ENCODE data around the gene DGKI.

Gene DGKI

DNA sequence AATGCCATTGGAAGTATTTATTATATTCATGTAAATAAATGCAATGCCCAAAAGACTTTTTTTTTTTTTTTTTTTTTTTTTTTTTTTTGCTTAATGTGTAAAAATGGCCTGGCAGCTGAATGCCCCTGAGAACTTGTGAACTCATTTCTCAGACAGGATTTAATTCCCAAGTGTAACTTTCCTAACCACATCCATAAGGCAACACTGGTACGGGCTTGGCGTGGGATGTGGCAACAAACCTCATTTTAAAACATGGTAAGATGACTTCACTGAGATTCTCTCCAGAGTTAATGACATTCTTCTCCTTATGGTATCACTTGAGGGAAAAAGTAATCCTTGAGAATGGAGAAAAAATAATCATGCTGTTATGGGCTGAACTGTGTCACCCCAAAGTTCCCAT, 150.4 kb downstream of the DGKI start:
- DNase-seq (ENCODE audit: low read depth in 2 of 2): peak; percentile 19 to 80
- TF ChIP-seq, protein P1, sequence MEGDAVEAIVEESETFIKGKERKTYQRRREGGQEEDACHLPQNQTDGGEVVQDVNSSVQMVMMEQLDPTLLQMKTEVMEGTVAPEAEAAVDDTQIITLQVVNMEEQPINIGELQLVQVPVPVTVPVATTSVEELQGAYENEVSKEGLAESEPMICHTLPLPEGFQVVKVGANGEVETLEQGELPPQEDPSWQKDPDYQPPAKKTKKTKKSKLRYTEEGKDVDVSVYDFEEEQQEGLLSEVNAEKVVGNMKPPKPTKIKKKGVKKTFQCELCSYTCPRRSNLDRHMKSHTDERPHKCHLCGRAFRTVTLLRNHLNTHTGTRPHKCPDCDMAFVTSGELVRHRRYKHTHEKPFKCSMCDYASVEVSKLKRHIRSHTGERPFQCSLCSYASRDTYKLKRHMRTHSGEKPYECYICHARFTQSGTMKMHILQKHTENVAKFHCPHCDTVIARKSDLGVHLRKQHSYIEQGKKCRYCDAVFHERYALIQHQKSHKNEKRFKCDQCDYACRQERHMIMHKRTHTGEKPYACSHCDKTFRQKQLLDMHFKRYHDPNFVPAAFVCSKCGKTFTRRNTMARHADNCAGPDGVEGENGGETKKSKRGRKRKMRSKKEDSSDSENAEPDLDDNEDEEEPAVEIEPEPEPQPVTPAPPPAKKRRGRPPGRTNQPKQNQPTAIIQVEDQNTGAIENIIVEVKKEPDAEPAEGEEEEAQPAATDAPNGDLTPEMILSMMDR (IDR thresholded peaks at IDR 0.05; ENCODE audit: low read depth, low read length): no peak
- no peak overlapping the region for H3K4me3 ChIP-seq (replicated peaks in 1 of 2; ENCODE audit: low read depth in 2 of 2, low read length in 2 of 2)

DNA sequence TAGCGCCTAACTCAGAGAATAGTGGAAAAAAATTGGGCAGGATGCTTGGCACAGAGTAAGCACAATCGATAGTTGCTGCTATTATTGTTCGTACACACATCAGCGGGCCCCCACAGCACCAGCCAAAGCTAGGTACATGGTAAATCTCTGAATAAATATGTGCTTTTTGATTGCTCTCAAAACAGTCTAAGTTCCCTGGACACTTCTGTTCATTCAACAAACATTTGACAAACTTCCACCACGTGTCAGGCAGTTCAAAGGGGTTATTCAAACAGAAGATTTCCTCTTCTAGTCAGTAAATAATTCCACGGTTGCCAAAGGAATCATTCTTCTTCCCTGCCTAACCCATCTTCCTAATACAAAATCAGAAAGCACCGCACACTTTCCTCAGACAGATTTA, 150.8 kb downstream of the DGKI start:
- no peak overlapping the region for H3K4me3 ChIP-seq (replicated peaks in 1 of 2; ENCODE audit: low read depth in 2 of 2, low read length in 2 of 2)
- peak in 1 of 2 donors; percentile 56 for DNase-seq (ENCODE audit: low read depth in 2 of 2)
- TF ChIP-seq, protein P1 (IDR thresholded peaks at IDR 0.05; ENCODE audit: low read depth, low read length): no peak

DNA sequence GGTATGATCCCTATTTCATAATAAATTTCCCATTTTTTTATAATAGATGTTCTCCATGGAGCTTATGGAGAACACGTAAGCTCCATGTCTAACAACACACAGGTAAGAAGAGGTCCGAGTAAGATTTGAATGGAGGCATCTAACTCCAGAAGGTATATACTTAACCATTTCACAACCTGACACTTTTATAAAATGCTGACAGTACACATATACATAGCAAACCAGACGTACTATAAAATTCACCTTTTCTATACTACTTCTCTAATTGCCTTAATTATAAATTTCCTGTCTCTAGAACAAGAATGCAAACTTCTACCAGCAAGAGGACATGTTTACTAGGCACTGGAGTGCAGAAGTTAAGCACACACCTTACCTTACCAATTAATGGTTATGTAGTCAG, 151.3 kb downstream of the DGKI start:
- no peak for DNase-seq (ENCODE audit: low read depth in 2 of 2)
- no peak overlapping the region for H3K4me3 ChIP-seq (replicated peaks in 1 of 2; ENCODE audit: low read depth in 2 of 2, low read length in 2 of 2)
- TF ChIP-seq, protein P1 (IDR thresholded peaks at IDR 0.05; ENCODE audit: low read depth, low read length): no peak

DNA sequence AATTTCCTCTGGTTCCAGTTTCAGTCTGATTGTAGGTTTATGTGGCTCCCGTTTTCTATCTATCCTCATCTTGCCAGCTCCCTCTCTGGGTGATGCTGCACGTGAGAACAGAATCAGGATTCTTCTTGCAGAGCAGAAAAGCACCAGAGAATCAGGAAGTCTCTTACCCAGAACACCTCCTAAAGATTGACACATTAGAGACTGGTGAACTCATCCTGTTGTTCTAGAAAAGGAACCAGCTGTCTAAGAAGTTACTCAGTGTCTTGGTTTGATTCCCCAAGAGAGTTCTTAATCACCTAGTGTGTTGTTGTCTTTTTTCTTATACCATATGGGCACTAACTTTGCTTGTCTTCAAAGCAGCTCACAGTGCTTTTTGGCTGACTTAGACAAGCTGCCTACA, 152.4 kb downstream of the DGKI start:
- no peak overlapping the region for H3K4me3 ChIP-seq (replicated peaks in 1 of 2; ENCODE audit: low read depth in 2 of 2, low read length in 2 of 2)
- peak in 1 of 2 donors; percentile 86 for DNase-seq (ENCODE audit: low read depth in 2 of 2)
- TF ChIP-seq, protein P1 (IDR thresholded peaks at IDR 0.05; ENCODE audit: low read depth, low read length): no peak

DNA sequence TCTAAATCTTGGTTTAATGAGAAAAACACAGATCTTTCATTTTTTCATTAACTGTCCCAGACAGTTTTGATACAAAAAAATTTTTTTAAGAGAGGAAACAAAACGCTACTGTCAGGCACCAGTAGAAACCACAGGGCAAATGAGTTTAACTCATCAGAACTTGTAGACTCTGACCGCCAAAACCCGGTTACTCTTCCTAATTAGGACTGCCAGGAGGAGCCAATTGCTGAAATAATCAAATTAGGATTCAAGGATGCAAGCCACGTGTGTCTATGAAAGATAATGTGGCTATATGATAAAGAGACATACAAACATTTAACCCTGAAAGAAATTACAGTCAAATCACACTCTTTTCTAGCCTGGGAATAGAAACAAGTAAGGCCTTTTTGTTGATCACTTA, 154.4 kb downstream of the DGKI start:
- DNase-seq (ENCODE audit: low read depth in 2 of 2): no peak
- TF ChIP-seq, protein P1 (IDR thresholded peaks at IDR 0.05; ENCODE audit: low read depth, low read length): no peak
- H3K4me3 ChIP-seq (replicated peaks in 1 of 2; ENCODE audit: low read depth in 2 of 2, low read length in 2 of 2): no peak overlapping the region

DNA sequence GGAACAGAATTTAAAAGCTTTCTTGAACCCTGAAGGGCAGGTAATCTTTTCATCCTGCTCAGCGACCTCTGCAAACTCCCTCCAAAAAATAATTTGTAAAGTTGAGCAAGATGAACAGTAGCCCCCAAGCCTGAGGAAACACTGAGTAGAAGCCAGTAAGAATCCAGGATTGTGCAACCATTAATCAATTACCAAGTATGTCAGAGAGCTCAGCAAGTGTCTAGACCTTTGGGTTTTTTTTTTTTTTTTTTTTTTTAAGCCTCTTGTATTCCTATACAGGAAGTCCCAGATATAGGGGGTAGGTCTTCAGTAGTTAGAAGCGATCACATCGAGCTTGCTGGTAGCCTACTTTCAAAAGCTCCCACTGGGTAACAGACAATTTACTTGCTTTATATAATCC, 155.2 kb downstream of the DGKI start:
- no peak for DNase-seq (ENCODE audit: low read depth in 2 of 2)
- TF ChIP-seq, protein P1 (IDR thresholded peaks at IDR 0.05; ENCODE audit: low read depth, low read length): no peak

DNA sequence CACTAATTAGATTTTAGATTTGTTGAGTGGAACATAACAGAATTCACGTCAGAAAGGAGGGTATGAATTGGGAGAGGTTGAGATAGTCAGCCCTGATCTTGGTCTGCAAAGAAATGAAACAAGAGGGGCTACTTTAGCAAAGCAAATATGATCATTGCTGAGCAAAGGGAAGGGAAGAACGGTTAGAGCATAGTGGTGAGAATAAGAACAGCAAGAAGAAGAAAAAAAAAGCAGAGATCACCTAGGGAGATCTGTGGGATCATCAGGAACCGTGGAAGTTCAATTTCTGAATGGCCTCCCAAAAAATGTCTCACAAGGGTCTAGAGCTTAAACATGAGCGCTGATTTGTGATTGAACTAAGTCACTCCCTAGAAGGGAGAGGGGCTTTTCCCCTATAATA, 156.1 kb downstream of the DGKI start:
- TF ChIP-seq, protein P1 (IDR thresholded peaks at IDR 0.05; ENCODE audit: low read depth, low read length): no peak
- no peak overlapping the region for H3K4me3 ChIP-seq (replicated peaks in 1 of 2; ENCODE audit: low read depth in 2 of 2, low read length in 2 of 2)
- no peak for DNase-seq (ENCODE audit: low read depth in 2 of 2)

More for the DNA sequence above, 155.2 kb downstream of the DGKI start:
- H3K4me3 ChIP-seq (replicated peaks in 1 of 2; ENCODE audit: low read depth in 2 of 2, low read length in 2 of 2): no peak overlapping the region

Measured in cardiac fibroblast (primary cell).